CD4-positive, alpha-beta memory T cell (primary cell): ENCODE measurements around the gene PIGU. TPM values are rescaled to one million over a fixed set of nuclear protein-coding genes. Genes with fewer than 3 reads are reported as not detected.

Experiments used
- CTCF ChIA-PET: fragments of 350-600 bp; sonication (Branson Sonifier 250); formaldehyde crosslinking; loops from one replicate; lab custom pipeline; 2021; ENCODE audit warnings: inconsistent platforms; ENCODE audit not compliant: partially characterized antibody; lab: Charles Lee
- POLR2A ChIA-PET: fragments of 350-600 bp; sonication (Branson Sonifier 250); formaldehyde crosslinking; loops from one replicate; lab custom pipeline; 2021; ENCODE audit not compliant: partially characterized antibody; lab: Charles Lee
- DNase-seq, 5 donors: peaks; one replicate each; pipeline versions ENCODE4 v3.0.0 to v3.0.0-alpha.2; 2020 to 2022; ENCODE audit warnings: mixed read lengths in 1 of 5
- H3K27ac ChIP-seq: one replicate; pipeline ENCODE4 v1.7.0; 2013; ENCODE audit warnings: low read depth, low read length
- H3K27me3 ChIP-seq: 2 replicates; pipeline ENCODE4 v1.7.0; 2013; ENCODE audit warnings: mild to moderate bottlenecking, low read length, moderate library complexity; ENCODE audit not compliant: insufficient read depth
- H3K36me3 ChIP-seq: 2 replicates; pipeline ENCODE4 v1.7.0; 2013; ENCODE audit warnings: mild to moderate bottlenecking, low read length, moderate library complexity; ENCODE audit not compliant: insufficient read depth
- H3K4me1 ChIP-seq: 2 replicates; pipeline ENCODE4 v1.7.0; 2013; ENCODE audit warnings: mild to moderate bottlenecking, low read length, moderate library complexity; ENCODE audit not compliant: insufficient read depth
- H3K4me3 ChIP-seq, 2 donors: one replicate each; pipeline ENCODE4 v1.7.0; 2013; ENCODE audit warnings: low read length in 2 of 2, mild to moderate bottlenecking in 1 of 2
- H3K9me3 ChIP-seq, 2 donors: one replicate each; pipeline ENCODE4 v1.7.0; 2013; ENCODE audit warnings: low read length in 2 of 2, control low read depth in 1 of 2; ENCODE audit not compliant: control insufficient read depth in 1 of 2
- H3K27ac Mint-ChIP-seq, 7 donors: one replicate each; pipeline ENCODE4 v1.8.0; 2020 to 2021; ENCODE audit warnings: mixed read lengths in 7 of 7, mild to moderate bottlenecking in 6 of 7, inconsistent platforms in 3 of 7, moderate library complexity in 3 of 7
- H3K27me3 Mint-ChIP-seq, 2 donors: one replicate each; pipeline ENCODE4 v1.8.0; 2020 to 2021; ENCODE audit warnings: mixed read lengths in 2 of 2
- H3K36me3 Mint-ChIP-seq, 2 donors: one replicate each; pipeline ENCODE4 v1.8.0; 2020 to 2021; ENCODE audit warnings: mixed read lengths in 2 of 2, inconsistent platforms in 1 of 2, mild to moderate bottlenecking in 1 of 2
- H3K4me1 Mint-ChIP-seq, 4 donors: one replicate each; pipeline ENCODE4 v1.8.0; 2020 to 2021; ENCODE audit warnings: mixed read lengths in 4 of 4, mild to moderate bottlenecking in 1 of 4
- H3K4me3 Mint-ChIP-seq, 8 donors: one replicate each; pipeline ENCODE4 v1.8.0; 2020 to 2021; ENCODE audit warnings: mixed read lengths in 8 of 8, mild to moderate bottlenecking in 7 of 8, moderate library complexity in 6 of 8, inconsistent platforms in 3 of 8
- H3K9me3 Mint-ChIP-seq, 8 donors: one replicate each; pipeline ENCODE4 v1.8.0; 2020 to 2021; ENCODE audit warnings: mixed read lengths in 8 of 8, mild to moderate bottlenecking in 5 of 8, inconsistent platforms in 3 of 8, moderate library complexity in 1 of 8
- intact Hi-C: fragments of 100-400 bp; cut with micrococcal nuclease; formaldehyde crosslinking; loops from one replicate; pipeline ENCODE4 v1.15.1; 2023
- polyA plus RNA-seq, 2 donors: library from polyadenylated mRNA; unstranded; fragments of 300-500 nt; fragmentation: Illumina TruSeq; gene quantifications; one replicate each; pipeline ENCODE4 v1.2.3, GENCODE V29; 2021
- total RNA-seq, 2 experiments: library from RNA; stranded (reverse); gene quantifications; one replicate each; pipeline ENCODE4 v1.2.3, GENCODE V29; 2021

Gene PIGU
- total and polyA plus RNA-seq, 4 experiments from 2014 or later = 15.1 to 34.2 (median 21.1) TPM

GRCh38 chr20:34567892-34568865, 108.7 kb downstream of the PIGU start:
- peak overlapping the region in 5 of 7 donors; percentile 4 to 63 (median 25) for H3K27ac Mint-ChIP-seq
- H3K36me3 ChIP-seq = peaks cover 23% of the 10 kb centered on the region
- peaks cover 5 to 10% (median 7%) of the 10 kb centered on the region in 4 donors for H3K4me1 Mint-ChIP-seq
- H3K27ac ChIP-seq = no peak overlapping the region
- H3K4me3 Mint-ChIP-seq = no peak overlapping the region
- no peaks in the 10 kb centered on the region for H3K27me3 Mint-ChIP-seq
- CTCF ChIA-PET = interaction anchor here (1.1 kb wide), 1 partner anchor 29 kb away, joined by 4 read pairs; no protein-coding TSS in a partner anchor
- DNase-seq = no peak
- no peaks in the 10 kb centered on the region for H3K9me3 ChIP-seq
- H3K9me3 Mint-ChIP-seq = no peaks in the 10 kb centered on the region
- H3K4me3 ChIP-seq = no peak overlapping the region
- no peaks in the 10 kb centered on the region for H3K4me1 ChIP-seq
- POLR2A ChIA-PET = no interaction called here
- H3K36me3 Mint-ChIP-seq = peaks cover 17 to 23% of the 10 kb centered on the region in 2 donors
- no peaks in the 10 kb centered on the region for H3K27me3 ChIP-seq
- intact Hi-C loops = no loop called here

DNA sequence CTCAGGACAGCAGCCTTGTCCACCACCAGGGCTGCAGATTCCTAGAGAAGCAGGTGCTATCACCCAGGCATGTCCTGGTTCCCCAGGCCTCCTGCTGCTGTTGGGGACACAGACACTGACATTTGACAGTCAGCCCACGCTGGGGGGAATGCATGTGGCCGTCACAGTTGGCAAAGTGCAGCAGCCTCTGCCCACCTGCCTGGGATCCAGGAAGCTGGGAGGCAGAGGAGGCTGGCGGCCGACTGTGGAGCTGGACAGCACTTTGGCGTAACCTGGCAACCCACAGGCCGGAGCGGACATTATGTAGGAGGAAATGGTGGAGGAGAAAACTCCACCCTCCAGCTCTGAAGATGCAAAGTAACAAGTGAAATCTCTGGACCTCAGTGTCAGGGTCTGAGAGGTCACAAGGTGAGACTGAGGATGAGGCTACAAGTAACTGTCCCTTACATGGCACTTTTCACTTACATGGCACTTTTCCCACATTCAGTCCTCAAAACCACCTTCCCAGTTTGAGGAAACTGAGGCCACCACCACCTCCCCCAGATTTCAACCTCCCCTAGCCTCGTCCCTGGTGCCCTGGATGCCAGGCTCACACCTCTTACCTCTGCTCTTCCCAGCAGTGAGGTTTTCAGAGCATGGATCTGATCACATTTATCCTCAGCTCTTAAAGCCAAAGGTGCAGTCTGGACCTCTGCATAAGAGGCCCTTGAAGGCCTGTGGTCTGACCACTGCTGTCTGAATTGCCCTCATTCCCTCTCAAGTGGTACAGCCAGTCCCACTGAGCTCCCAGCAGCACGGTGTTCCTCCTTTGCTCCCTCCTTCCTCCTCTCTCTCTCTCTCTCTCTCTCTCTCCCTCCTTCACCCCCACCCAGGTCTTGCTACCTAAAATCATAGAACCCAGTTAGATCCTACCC, 109.7 kb downstream of the PIGU start:
- Histone ChIP-seq H3K27me3 (no peaks in the 10 kb centered on the region), H3K4me1 (no peaks in the 10 kb centered on the region), H3K36me3 (peaks cover 17% of the 10 kb centered on the region), H3K9me3 (no peaks in the 10 kb centered on the region), H3K27ac (no peak overlapping the region), H3K4me3 (no peak overlapping the region)
- peaks cover 5 to 10% (median 7%) of the 10 kb centered on the region in 4 donors for H3K4me1 Mint-ChIP-seq
- no peaks in the 10 kb centered on the region for H3K9me3 Mint-ChIP-seq
- CTCF ChIA-PET = interaction anchor here (1.1 kb wide), 1 partner anchor 28 kb away, joined by 4 read pairs; no protein-coding TSS in a partner anchor
- H3K27me3 Mint-ChIP-seq = no peaks in the 10 kb centered on the region
- POLR2A ChIA-PET = no interaction called here
- H3K27ac Mint-ChIP-seq = peak overlapping the region in 3 of 7 donors; percentile 29 to 63 (median 46)
- H3K4me3 Mint-ChIP-seq = no peak overlapping the region
- intact Hi-C loops = no loop called here
- H3K36me3 Mint-ChIP-seq = peaks cover 11 to 20% of the 10 kb centered on the region in 2 donors
- DNase-seq = no peak

GRCh38 chr20:34564833-34565232, 112.1 kb downstream of the PIGU start:
- Histone ChIP-seq H3K27ac (no peak overlapping the region), H3K4me3 (no peak overlapping the region), H3K27me3 (no peaks in the 10 kb centered on the region), H3K36me3 (peaks cover 14% of the 10 kb centered on the region), H3K4me1 (no peaks in the 10 kb centered on the region), H3K9me3 (no peaks in the 10 kb centered on the region)
- intact Hi-C loops = no loop called here
- H3K4me3 Mint-ChIP-seq = no peak overlapping the region
- peaks cover 0 to 15% (median 3%) of the 10 kb centered on the region in 4 donors for H3K4me1 Mint-ChIP-seq
- H3K9me3 Mint-ChIP-seq = no peaks in the 10 kb centered on the region
- CTCF ChIA-PET = interaction anchor here (0.7 to 1.7 kb wide), 2 partner anchors 47 to 93 kb away, joined by 6 to 7 read pairs; no protein-coding TSS in a partner anchor
- no peaks in the 10 kb centered on the region for H3K27me3 Mint-ChIP-seq
- peaks cover 0 to 11% of the 10 kb centered on the region in 2 donors for H3K36me3 Mint-ChIP-seq
- POLR2A ChIA-PET = no interaction called here
- H3K27ac Mint-ChIP-seq = peak overlapping the region in 5 of 7 donors; percentile 5 to 82 (median 39)
- no peak for DNase-seq

GRCh38 chr20:34562641-34563040, 114.3 kb downstream of the PIGU start:
- no peak overlapping the region for H3K27ac ChIP-seq
- H3K36me3 ChIP-seq = no peaks in the 10 kb centered on the region
- no peak overlapping the region for H3K4me3 Mint-ChIP-seq
- H3K27ac Mint-ChIP-seq = peak overlapping the region in 3 of 7 donors; percentile 35 to 92 (median 79)
- peaks cover 0 to 2% (median 0%) of the 10 kb centered on the region in 8 donors for H3K9me3 Mint-ChIP-seq
- no peaks in the 10 kb centered on the region for H3K27me3 Mint-ChIP-seq
- CTCF ChIA-PET = interaction anchor here (1.3 to 1.8 kb wide), 4 partner anchors 10 to 208 kb away, joined by 4 to 6 read pairs (median 4); no protein-coding TSS in a partner anchor
- POLR2A ChIA-PET = interaction anchor here (1.1 to 3.0 kb wide), 3 partner anchors 11 to 114 kb away, joined by 3 to 15 read pairs (median 4); partner anchors contain the start of genes DYNLRB1 and PIGU
- H3K27me3 ChIP-seq = no peaks in the 10 kb centered on the region
- no peak overlapping the region for H3K4me3 ChIP-seq
- H3K9me3 ChIP-seq = no peaks in the 10 kb centered on the region
- intact Hi-C loops = no loop called here
- H3K4me1 ChIP-seq = peaks cover 5% of the 10 kb centered on the region
- no peak for DNase-seq
- H3K4me1 Mint-ChIP-seq = peaks cover 5 to 26% (median 9%) of the 10 kb centered on the region in 4 donors
- H3K36me3 Mint-ChIP-seq = peaks cover 0 to 10% of the 10 kb centered on the region in 2 donors

- H3K36me3 Mint-ChIP-seq = peaks cover 0 to 10% of the 10 kb centered on the region in 2 donors
- Histone ChIP-seq H3K4me1 (peaks cover 12% of the 10 kb centered on the region), H3K27ac (no peak overlapping the region), H3K9me3 (no peaks in the 10 kb centered on the region), H3K36me3 (no peaks in the 10 kb centered on the region), H3K27me3 (no peaks in the 10 kb centered on the region), H3K4me3 (no peak overlapping the region)
- H3K27ac Mint-ChIP-seq = peak overlapping the region; percentile 79 to 95 (median 87)
- ChIA-PET CTCF (interaction anchor here (0.6 to 1.8 kb wide), 6 partner anchors 11 to 209 kb away, joined by 3 to 6 read pairs (median 4); no protein-coding TSS in a partner anchor), POLR2A (interaction anchor here (1.0 to 3.0 kb wide), 3 partner anchors 12 to 46 kb away, joined by 3 to 15 read pairs (median 4); partner anchors contain the start of gene DYNLRB1)
- intact Hi-C loops = no loop called here
- peak overlapping the region in 2 of 8 donors; percentile 62 to 66 for H3K4me3 Mint-ChIP-seq
- no peaks in the 10 kb centered on the region for H3K27me3 Mint-ChIP-seq
- H3K9me3 Mint-ChIP-seq = peaks cover 0 to 2% (median 0%) of the 10 kb centered on the region in 8 donors
- no peak for DNase-seq
- peaks cover 10 to 33% (median 13%) of the 10 kb centered on the region in 4 donors for H3K4me1 Mint-ChIP-seq
Observed at GRCh38 chr20:34561661-34562060, 115.2 kb downstream of the PIGU start.

- Mint-ChIP-seq H3K9me3 (peaks cover 0 to 2% (median 0%) of the 10 kb centered on the region in 8 donors), H3K36me3 (peaks cover 0 to 6% of the 10 kb centered on the region in 2 donors), H3K27me3 (no peaks in the 10 kb centered on the region), H3K4me1 (peaks cover 10 to 33% (median 13%) of the 10 kb centered on the region in 4 donors), H3K27ac (peak overlapping the region; percentile 83 to 95 (median 90)), H3K4me3 (peak overlapping the region in 4 of 8 donors; percentile 60 to 82 (median 74))
- no peak for DNase-seq
- POLR2A ChIA-PET = interaction anchor here (1.0 to 3.0 kb wide), 2 partner anchors 18 to 45 kb away, joined by 3 to 15 read pairs; partner anchors contain the start of gene DYNLRB1
- Histone ChIP-seq H3K27ac (no peak overlapping the region), H3K9me3 (no peaks in the 10 kb centered on the region), H3K36me3 (no peaks in the 10 kb centered on the region), H3K4me3 (no peak overlapping the region), H3K4me1 (peaks cover 12% of the 10 kb centered on the region), H3K27me3 (no peaks in the 10 kb centered on the region)
- intact Hi-C loops = no loop called here
- CTCF ChIA-PET = no interaction called here
Observed at GRCh38 chr20:34560614-34561013, 116.3 kb downstream of the PIGU start.
